GM21360 (cell line): ENCODE results near the gene STAT6.

Experiments used
- ATAC-seq: cut with Tn5 transposase; IDR thresholded peaks from one replicate; pipeline ENCODE4 v1.9.1; 2021; ENCODE audit warnings: mild to moderate bottlenecking, moderate library complexity; ENCODE audit not compliant: unreplicated experiment

The STAT6 gene

GRCh38 chr12:57051011-57051410 is 60.2 kb downstream of the STAT6 start:
- ATAC-seq, result no peak

GRCh38 chr12:57049890-57050289 is 61.3 kb downstream of the STAT6 start, which contains the start of gene MYO1A:
MYO1A (minus strand) TSS chr12:57050129; CDS start chr12:57048323, 1,806 bp downstream.
- no peak for ATAC-seq

- ATAC-seq, result no peak
These were observed 62.1 kb downstream of the STAT6 start for GRCh38 chr12:57049119-57049446.

DNA sequence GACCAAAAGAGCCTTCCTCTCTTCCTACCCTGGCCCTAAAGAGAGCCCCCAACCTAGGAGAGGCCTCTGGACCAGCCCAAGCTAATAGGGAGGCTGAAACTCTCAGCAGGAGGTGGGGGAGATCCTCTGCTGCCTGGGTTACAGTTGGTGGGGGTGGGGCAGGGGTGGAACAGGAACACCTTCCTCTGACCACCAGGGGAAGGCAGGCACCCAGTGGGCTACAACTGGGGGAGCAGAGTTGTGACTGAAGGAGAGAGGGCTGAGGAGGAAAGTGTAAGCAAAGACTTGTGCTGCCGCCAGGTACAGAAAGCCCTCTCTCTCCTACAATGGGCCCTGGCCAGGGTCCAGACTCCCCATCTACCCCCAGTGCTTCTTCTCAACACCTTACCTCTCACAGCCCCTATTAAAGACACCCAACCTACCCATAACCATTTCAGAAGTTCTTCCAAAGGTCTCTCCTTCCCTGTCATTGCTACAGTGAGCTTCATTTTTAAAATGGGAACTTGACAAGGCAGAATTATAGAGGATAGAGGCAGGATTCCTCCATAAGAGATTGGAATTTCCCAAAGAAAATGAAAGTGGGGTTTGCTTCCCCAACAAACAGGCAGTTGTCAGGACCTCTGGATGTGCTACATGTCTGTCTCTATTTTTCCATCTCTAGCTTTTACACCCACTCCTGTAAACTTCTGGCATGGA is 62.6 kb downstream of the STAT6 start:
- ATAC-seq, result no peak

GRCh38 chr12:57047981-57048380 is 63.2 kb downstream of the STAT6 start:
- ATAC-seq, result no peak

GRCh38 chr12:57046947-57047890 is 63.9 kb downstream of the STAT6 start:
- no peak for ATAC-seq

GRCh38 chr12:57046086-57046791 is 64.9 kb downstream of the STAT6 start:
- no peak for ATAC-seq
